GM23338 (cell line): Measurements from ENCODE around the gene NR4A1. TPM values are rescaled to one million over a fixed set of nuclear protein-coding genes. Genes with fewer than 3 reads are reported as not detected.
A peak's percentile ranks its signal among the peaks of the same experiment; 100 is the strongest.

Source experiments
- ATAC-seq: fragments of 200-7000 bp; cut with Tn5 transposase; 3 replicates; pipeline ENCODE4 v1.9.1; 2020
- DNase-seq: peaks from one replicate; pipeline ENCODE4 v3.0.0-alpha.2; 2015; ENCODE audit warnings: low spot score
- H2AFZ ChIP-seq: fragments of 200-600 bp; sonication (generic); 2 replicates; pipeline ENCODE4 v1.8.0; 2016; ENCODE audit warnings: antibody characterized with exemption, mild to moderate bottlenecking, moderate library complexity
- H3F3A ChIP-seq: fragments of 200-600 bp; sonication (generic); replicated peaks from 2 replicates; pipeline ENCODE4 v1.8.0; 2017; ENCODE audit warnings: antibody characterized with exemption, mixed run types, low read depth
- H3K27ac ChIP-seq: fragments of 200-600 bp; sonication (generic); 2 replicates; pipeline ENCODE4 v1.6.1; 2016; ENCODE audit warnings: low read depth
- H3K27me3 ChIP-seq: fragments of 200-600 bp; sonication (generic); 2 replicates; pipeline ENCODE4 v1.8.0; 2016; ENCODE audit warnings: mild to moderate bottlenecking, mixed run types, moderate library complexity; ENCODE audit not compliant: insufficient read depth
- H3K36me3 ChIP-seq: fragments of 200-600 bp; sonication (generic); 2 replicates; pipeline ENCODE4 v1.8.0; 2016; ENCODE audit warnings: mild to moderate bottlenecking; ENCODE audit not compliant: insufficient read depth
- H3K4me1 ChIP-seq: fragments of 200-600 bp; sonication (generic); 2 replicates; pipeline ENCODE4 v1.8.0; 2016; ENCODE audit warnings: mild to moderate bottlenecking, moderate library complexity; ENCODE audit not compliant: insufficient read depth
- H3K4me2 ChIP-seq: fragments of 200-600 bp; sonication (generic); 2 replicates; pipeline ENCODE4 v1.7.1; 2017; ENCODE audit warnings: mixed run types
- H3K4me3 ChIP-seq: fragments of 200-600 bp; sonication (generic); 2 replicates; pipeline ENCODE4 v1.6.1; 2016; ENCODE audit warnings: mixed run types
- H3K79me2 ChIP-seq: fragments of 200-600 bp; sonication (generic); replicated peaks from 2 replicates; pipeline ENCODE4 v1.8.0; 2017; ENCODE audit warnings: mild to moderate bottlenecking; ENCODE audit not compliant: insufficient read depth
- H3K9me2 ChIP-seq: fragments of 200-600 bp; sonication (generic); 2 replicates; pipeline ENCODE4 v1.8.0; 2017; ENCODE audit not compliant: insufficient read depth
- H4K20me1 ChIP-seq: fragments of 200-600 bp; sonication (generic); replicated peaks from 2 replicates; pipeline ENCODE4 v1.8.0; 2017; ENCODE audit warnings: mild to moderate bottlenecking; ENCODE audit not compliant: insufficient read depth
- H3K27ac Mint-ChIP-seq: 2 replicates; pipeline ENCODE4 v1.8.0; 2020; ENCODE audit warnings: inconsistent platforms, mild to moderate bottlenecking, moderate library complexity, mixed read lengths
- H3K27me3 Mint-ChIP-seq: 3 replicates; pipeline ENCODE4 v1.8.0; 2022; ENCODE audit warnings: low read depth, mild to moderate bottlenecking, moderate library complexity, mixed read lengths, inconsistent platforms; ENCODE audit not compliant: insufficient read depth, poor library complexity
- H3K36me3 Mint-ChIP-seq: 3 replicates; pipeline ENCODE4 v1.8.0; 2021; ENCODE audit warnings: low read depth, mild to moderate bottlenecking, inconsistent platforms, moderate library complexity, mixed read lengths
- H3K4me1 Mint-ChIP-seq: 3 replicates; pipeline ENCODE4 v1.8.0; 2020; ENCODE audit warnings: mild to moderate bottlenecking, inconsistent platforms, mixed read lengths
- H3K4me3 Mint-ChIP-seq: 3 replicates; pipeline ENCODE4 v1.8.0; 2021; ENCODE audit warnings: moderate library complexity, mild to moderate bottlenecking, inconsistent platforms, mixed read lengths
- H3K9me3 Mint-ChIP-seq: 3 replicates; pipeline ENCODE4 v1.8.0; 2020; ENCODE audit warnings: moderate library complexity, mild to moderate bottlenecking, inconsistent platforms, mixed read lengths
- CREB1 ChIP-seq: fragments of 250-450 bp; sonication (Bioruptor Pico); IDR thresholded peaks from 2 replicates; pipeline ENCODE4 v1.5.0; 2020; ENCODE audit warnings: low read depth, mild to moderate bottlenecking, moderate library complexity
- POLR2AphosphoS5 ChIP-seq: IDR thresholded peaks from 2 replicates; pipeline ENCODE4 v1.6.1; 2016; ENCODE audit warnings: antibody characterized with exemption, low read depth
- REST ChIP-seq: IDR thresholded peaks from one replicate; pipeline ENCODE4 v1.6.1; 2018; ENCODE audit warnings: antibody characterized with exemption; ENCODE audit not compliant: unreplicated experiment
- STAT1 ChIP-seq: IDR thresholded peaks from one replicate; pipeline ENCODE4 v1.6.1; 2016; ENCODE audit warnings: antibody characterized with exemption; ENCODE audit not compliant: unreplicated experiment
- ZNF114 ChIP-seq: fragments of 250-450 bp; sonication (Bioruptor Pico); IDR thresholded peaks from 2 replicates; pipeline ENCODE4 v1.5.0; 2020; ENCODE audit warnings: mild to moderate bottlenecking, moderate library complexity
- ZNF331 ChIP-seq: fragments of 250-450 bp; sonication (Bioruptor Pico); IDR thresholded peaks from 2 replicates; pipeline ENCODE4 v1.5.0; 2020; ENCODE audit warnings: low read depth, mild to moderate bottlenecking, moderate library complexity
- polyA plus RNA-seq: library from polyadenylated mRNA; unstranded; fragments of >200 nt; fragmentation: Nextera tagmentation; extraction: Ambion mirVana; gene quantifications from 2 replicates; pipeline ENCODE4 v1.2.1, GENCODE V29; 2016
- total RNA-seq: library from RNA; depleted of rRNA; stranded (reverse); fragments of >200 nt; shearing (Covaris generic); gene quantifications from 2 replicates; pipeline ENCODE4 v1.2.3, GENCODE V29; 2014
- TF ChIP-seq, protein P1 (sequence below): IDR thresholded peaks from 2 replicates; pipeline ENCODE4 v1.6.1; 2016; ENCODE audit warnings: antibody characterized with exemption
- TF ChIP-seq, protein P2 (sequence below): fragments of 250-450 bp; sonication (Bioruptor Pico); IDR thresholded peaks from 2 replicates; pipeline ENCODE4 v1.5.0; 2020; ENCODE audit warnings: mild to moderate bottlenecking, moderate library complexity

NR4A1 gene
- total and polyA plus RNA-seq, 2 experiments from 2014 or later = 7.5 to 19.1 TPM

- H3K27ac Mint-ChIP-seq = no peak overlapping the region
Measured at GRCh38 chr12:52049286-52049685, 2.0 kb upstream of the NR4A1 start.

More at GRCh38 chr12:52049286-52049685, 2.0 kb upstream of the NR4A1 start:
- Mint-ChIP-seq H3K9me3 (no peaks in the 10 kb centered on the region; the same call in 2 of the 3 replicates), H3K27me3 (peaks cover 34% of the 10 kb centered on the region), H3K4me3 (peak overlapping the region; percentile 78; the same call in 2 of the 3 replicates), H3K36me3 (peaks cover 3% of the 10 kb centered on the region; the same call in 1 of the 3 replicates), H3K4me1 (peaks cover 28% of the 10 kb centered on the region)
- ATAC-seq (no peak), DNase-seq (no peak)
- Histone ChIP-seq H3K4me2 (no peak overlapping the region), H4K20me1 (peaks cover 30% of the 10 kb centered on the region), H3K27ac (no peak overlapping the region), H3K4me3 (no peak overlapping the region), H3K9me2 (no peaks in the 10 kb centered on the region), H3K27me3 (peaks cover 51% of the 10 kb centered on the region), H3F3A (peaks cover 2% of the 10 kb centered on the region; the same call in 1 of the 2 replicates), H3K79me2 (no peaks in the 10 kb centered on the region), H3K4me1 (peaks cover 18% of the 10 kb centered on the region), H2AFZ (no peak overlapping the region), H3K36me3 (no peaks in the 10 kb centered on the region)
- TF ChIP-seq STAT1 (no peak), ZNF114 (CRISPR knock-in tag) (no peak), POLR2AphosphoS5 (no peak), ZNF331 (CRISPR knock-in tag) (no peak), REST (no peak), CREB1 (CRISPR knock-in tag) (no peak)
- TF ChIP-seq, protein P1, sequence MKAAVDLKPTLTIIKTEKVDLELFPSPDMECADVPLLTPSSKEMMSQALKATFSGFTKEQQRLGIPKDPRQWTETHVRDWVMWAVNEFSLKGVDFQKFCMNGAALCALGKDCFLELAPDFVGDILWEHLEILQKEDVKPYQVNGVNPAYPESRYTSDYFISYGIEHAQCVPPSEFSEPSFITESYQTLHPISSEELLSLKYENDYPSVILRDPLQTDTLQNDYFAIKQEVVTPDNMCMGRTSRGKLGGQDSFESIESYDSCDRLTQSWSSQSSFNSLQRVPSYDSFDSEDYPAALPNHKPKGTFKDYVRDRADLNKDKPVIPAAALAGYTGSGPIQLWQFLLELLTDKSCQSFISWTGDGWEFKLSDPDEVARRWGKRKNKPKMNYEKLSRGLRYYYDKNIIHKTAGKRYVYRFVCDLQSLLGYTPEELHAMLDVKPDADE = no peak
- TF ChIP-seq, protein P2, sequence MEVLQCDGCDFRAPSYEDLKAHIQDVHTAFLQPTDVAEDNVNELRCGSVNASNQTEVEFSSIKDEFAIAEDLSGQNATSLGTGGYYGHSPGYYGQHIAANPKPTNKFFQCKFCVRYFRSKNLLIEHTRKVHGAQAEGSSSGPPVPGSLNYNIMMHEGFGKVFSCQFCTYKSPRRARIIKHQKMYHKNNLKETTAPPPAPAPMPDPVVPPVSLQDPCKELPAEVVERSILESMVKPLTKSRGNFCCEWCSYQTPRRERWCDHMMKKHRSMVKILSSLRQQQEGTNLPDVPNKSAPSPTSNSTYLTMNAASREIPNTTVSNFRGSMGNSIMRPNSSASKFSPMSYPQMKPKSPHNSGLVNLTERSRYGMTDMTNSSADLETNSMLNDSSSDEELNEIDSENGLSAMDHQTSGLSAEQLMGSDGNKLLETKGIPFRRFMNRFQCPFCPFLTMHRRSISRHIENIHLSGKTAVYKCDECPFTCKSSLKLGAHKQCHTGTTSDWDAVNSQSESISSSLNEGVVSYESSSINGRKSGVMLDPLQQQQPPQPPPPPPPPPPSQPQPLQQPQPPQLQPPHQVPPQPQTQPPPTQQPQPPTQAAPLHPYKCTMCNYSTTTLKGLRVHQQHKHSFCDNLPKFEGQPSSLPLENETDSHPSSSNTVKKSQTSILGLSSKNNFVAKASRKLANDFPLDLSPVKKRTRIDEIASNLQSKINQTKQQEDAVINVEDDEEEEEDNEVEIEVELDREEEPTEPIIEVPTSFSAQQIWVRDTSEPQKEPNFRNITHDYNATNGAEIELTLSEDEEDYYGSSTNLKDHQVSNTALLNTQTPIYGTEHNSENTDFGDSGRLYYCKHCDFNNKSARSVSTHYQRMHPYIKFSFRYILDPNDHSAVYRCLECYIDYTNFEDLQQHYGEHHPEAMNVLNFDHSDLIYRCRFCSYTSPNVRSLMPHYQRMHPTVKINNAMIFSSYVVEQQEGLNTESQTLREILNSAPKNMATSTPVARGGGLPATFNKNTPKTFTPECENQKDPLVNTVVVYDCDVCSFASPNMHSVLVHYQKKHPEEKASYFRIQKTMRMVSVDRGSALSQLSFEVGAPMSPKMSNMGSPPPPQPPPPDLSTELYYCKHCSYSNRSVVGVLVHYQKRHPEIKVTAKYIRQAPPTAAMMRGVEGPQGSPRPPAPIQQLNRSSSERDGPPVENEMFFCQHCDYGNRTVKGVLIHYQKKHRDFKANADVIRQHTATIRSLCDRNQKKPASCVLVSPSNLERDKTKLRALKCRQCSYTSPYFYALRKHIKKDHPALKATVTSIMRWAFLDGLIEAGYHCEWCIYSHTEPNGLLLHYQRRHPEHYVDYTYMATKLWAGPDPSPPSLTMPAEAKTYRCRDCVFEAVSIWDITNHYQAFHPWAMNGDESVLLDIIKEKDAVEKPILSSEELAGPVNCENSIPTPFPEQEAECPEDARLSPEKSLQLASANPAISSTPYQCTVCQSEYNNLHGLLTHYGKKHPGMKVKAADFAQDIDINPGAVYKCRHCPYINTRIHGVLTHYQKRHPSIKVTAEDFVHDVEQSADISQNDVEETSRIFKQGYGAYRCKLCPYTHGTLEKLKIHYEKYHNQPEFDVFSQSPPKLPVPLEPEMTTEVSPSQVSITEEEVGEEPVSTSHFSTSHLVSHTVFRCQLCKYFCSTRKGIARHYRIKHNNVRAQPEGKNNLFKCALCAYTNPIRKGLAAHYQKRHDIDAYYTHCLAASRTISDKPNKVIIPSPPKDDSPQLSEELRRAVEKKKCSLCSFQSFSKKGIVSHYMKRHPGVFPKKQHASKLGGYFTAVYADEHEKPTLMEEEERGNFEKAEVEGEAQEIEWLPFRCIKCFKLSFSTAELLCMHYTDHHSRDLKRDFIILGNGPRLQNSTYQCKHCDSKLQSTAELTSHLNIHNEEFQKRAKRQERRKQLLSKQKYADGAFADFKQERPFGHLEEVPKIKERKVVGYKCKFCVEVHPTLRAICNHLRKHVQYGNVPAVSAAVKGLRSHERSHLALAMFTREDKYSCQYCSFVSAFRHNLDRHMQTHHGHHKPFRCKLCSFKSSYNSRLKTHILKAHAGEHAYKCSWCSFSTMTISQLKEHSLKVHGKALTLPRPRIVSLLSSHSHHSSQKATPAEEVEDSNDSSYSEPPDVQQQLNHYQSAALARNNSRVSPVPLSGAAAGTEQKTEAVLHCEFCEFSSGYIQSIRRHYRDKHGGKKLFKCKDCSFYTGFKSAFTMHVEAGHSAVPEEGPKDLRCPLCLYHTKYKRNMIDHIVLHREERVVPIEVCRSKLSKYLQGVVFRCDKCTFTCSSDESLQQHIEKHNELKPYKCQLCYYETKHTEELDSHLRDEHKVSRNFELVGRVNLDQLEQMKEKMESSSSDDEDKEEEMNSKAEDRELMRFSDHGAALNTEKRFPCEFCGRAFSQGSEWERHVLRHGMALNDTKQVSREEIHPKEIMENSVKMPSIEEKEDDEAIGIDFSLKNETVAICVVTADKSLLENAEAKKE (CRISPR knock-in tag) = no peak
